HEK293T (cell line): Measurements from ENCODE around the gene PTPRD.

ENCODE experiments used
- CTCF ChIA-PET: fragments of 350-600 bp; formaldehyde crosslinking; extraction: SDS; loops from one replicate; lab custom pipeline; 2021; ENCODE audit warnings: antibody characterized with exemption, inconsistent platforms; lab: Yijun Ruan, JAX
- POLR2A ChIA-PET: fragments of 350-600 bp; formaldehyde crosslinking; extraction: SDS; loops from one replicate; lab custom pipeline; 2020; ENCODE audit warnings: antibody characterized with exemption, inconsistent platforms; lab: Yijun Ruan, JAX
- DNase-seq: peaks from one replicate; pipeline ENCODE4 v3.0.0; 2012; ENCODE audit warnings: mixed read lengths; ENCODE audit errors: extremely low spot score
- ARNT ChIP-seq: fragments of 450-650 bp; IDR thresholded peaks from 2 replicates; pipeline ENCODE4 v1.6.1; 2017; ENCODE audit warnings: mild to moderate bottlenecking
- BHLHE40 ChIP-seq: fragments of 450-650 bp; IDR thresholded peaks from 2 replicates; pipeline ENCODE4 v1.6.1; 2016; ENCODE audit warnings: mild to moderate bottlenecking, moderate library complexity, borderline replicate concordance
- CTBP1 ChIP-seq: fragments of 450-650 bp; IDR thresholded peaks from 2 replicates; pipeline ENCODE4 v1.6.1; 2016; ENCODE audit warnings: borderline replicate concordance
- ELF4 ChIP-seq: fragments of 450-650 bp; IDR thresholded peaks from 2 replicates; pipeline ENCODE4 v1.6.1; 2017; ENCODE audit warnings: antibody characterized with exemption
- FOXA1 ChIP-seq: fragments of 450-650 bp; IDR thresholded peaks from 2 replicates; pipeline ENCODE4 v1.6.1; 2016; ENCODE audit warnings: mild to moderate bottlenecking
- FOXK2 ChIP-seq: fragments of 450-650 bp; IDR thresholded peaks from 2 replicates; pipeline ENCODE4 v1.6.1; 2016; ENCODE audit warnings: mild to moderate bottlenecking
- FOXM1 ChIP-seq: fragments of 450-650 bp; IDR thresholded peaks from 2 replicates; pipeline ENCODE4 v1.6.1; 2017; ENCODE audit warnings: mild to moderate bottlenecking, borderline replicate concordance
- HDGF ChIP-seq: fragments of 450-650 bp; IDR thresholded peaks from 2 replicates; pipeline ENCODE4 v1.6.1; 2017; ENCODE audit warnings: antibody characterized with exemption, borderline replicate concordance
- L3MBTL2 ChIP-seq: fragments of 450-650 bp; conservative IDR thresholded peaks from 2 replicates; pipeline ENCODE4 v1.6.1; 2016; ENCODE audit warnings: mild to moderate bottlenecking
- LEF1 ChIP-seq: fragments of 450-650 bp; IDR thresholded peaks from 2 replicates; pipeline ENCODE4 v1.6.1; 2017; ENCODE audit warnings: mild to moderate bottlenecking, borderline replicate concordance
- NFRKB ChIP-seq: fragments of 450-650 bp; IDR thresholded peaks from 2 replicates; pipeline ENCODE4 v1.6.1; 2016; ENCODE audit warnings: mild to moderate bottlenecking, moderate library complexity
- PKNOX1 ChIP-seq: fragments of 450-650 bp; IDR thresholded peaks from 2 replicates; pipeline ENCODE4 v1.6.1; 2016
- SP1 ChIP-seq: fragments of 450-650 bp; IDR thresholded peaks from 2 replicates; pipeline ENCODE4 v1.6.1; 2017
- SUZ12 ChIP-seq: fragments of 450-650 bp; IDR thresholded peaks from 2 replicates; pipeline ENCODE4 v1.6.1; 2016; ENCODE audit warnings: mild to moderate bottlenecking
- TARDBP ChIP-seq: fragments of 450-650 bp; IDR thresholded peaks from 2 replicates; pipeline ENCODE4 v1.6.1; 2016
- ZNF384 ChIP-seq: fragments of 450-650 bp; IDR thresholded peaks from 2 replicates; pipeline ENCODE4 v1.6.1; 2016

Gene PTPRD

GRCh38 chr9:9538356-9538755 is 1074.4 kb downstream of the PTPRD start:
- DNase-seq, result no peak
- POLR2A ChIA-PET, result no interaction called here

GRCh38 chr9:9536523-9536922 is 1076.3 kb downstream of the PTPRD start:
- ChIA-PET CTCF (no interaction called here), POLR2A (no interaction called here)
- DNase-seq, result no peak
- TF ChIP-seq BHLHE40, result no peak

More at GRCh38 chr9:9538356-9538755, 1074.4 kb downstream of the PTPRD start:
- TF ChIP-seq FOXA1 (no peak), ELF4 (no peak), HDGF (no peak), ARNT (no peak), SP1 (no peak), SUZ12 (no peak), BHLHE40 (no peak), ZNF384 (no peak), NFRKB (no peak), TARDBP (no peak), LEF1 (no peak), FOXK2 (no peak), FOXM1 (no peak), CTBP1 (no peak), L3MBTL2 (no peak)
- CTCF ChIA-PET, result no interaction called here

- CTCF ChIA-PET, result no interaction called here
- TF ChIP-seq FOXK2, result no peak
- no peak for TF ChIP-seq L3MBTL2
- no peak for TF ChIP-seq FOXM1
- no peak for TF ChIP-seq ZNF384
- POLR2A ChIA-PET, result no interaction called here
- no peak for DNase-seq
These were observed 1089.2 kb downstream of the PTPRD start for GRCh38 chr9:9523476-9524139.

- ChIA-PET POLR2A (no interaction called here), CTCF (no interaction called here)
- no peak for DNase-seq
- TF ChIP-seq NFRKB (no peak), CTBP1 (no peak), FOXM1 (no peak), HDGF (no peak), FOXK2 (no peak), SP1 (no peak), ZNF384 (no peak), L3MBTL2 (no peak), ARNT (no peak), TARDBP (no peak), LEF1 (no peak), BHLHE40 (no peak), FOXA1 (no peak), ELF4 (no peak), PKNOX1 (no peak), SUZ12 (no peak)
These were observed 1090.4 kb downstream of the PTPRD start for GRCh38 chr9:9522406-9522805.

- CTCF ChIA-PET, result interaction anchor here (0.6 kb wide), 1 partner anchor 304 kb away, joined by 3 read pairs; no protein-coding TSS in a partner anchor
- no peak for DNase-seq
- POLR2A ChIA-PET, result no interaction called here
- TF ChIP-seq ARNT, result no peak
- no peak for TF ChIP-seq L3MBTL2
- TF ChIP-seq FOXA1, result no peak
- TF ChIP-seq ZNF384, result no peak
- no peak for TF ChIP-seq BHLHE40
These were observed 1091.6 kb downstream of the PTPRD start for GRCh38 chr9:9521033-9521779.

GRCh38 chr9:9504869-9505268 is 1107.9 kb downstream of the PTPRD start:
- DNase-seq, result no peak
- ChIA-PET POLR2A (no interaction called here), CTCF (no interaction called here)
- TF ChIP-seq TARDBP (no peak), FOXM1 (no peak), ELF4 (no peak), FOXK2 (no peak)

- DNase-seq, result no peak
- TF ChIP-seq FOXM1 (no peak), NFRKB (no peak)
- CTCF ChIA-PET, result no interaction called here
- POLR2A ChIA-PET, result no interaction called here
These were observed 1113.3 kb downstream of the PTPRD start for GRCh38 chr9:9499546-9499945.

- DNase-seq, result no peak
- ChIA-PET POLR2A (no interaction called here), CTCF (interaction anchor here (0.6 kb wide), 1 partner anchor 694 kb away, joined by 3 read pairs; no protein-coding TSS in a partner anchor)
- TF ChIP-seq FOXK2 (no peak), SUZ12 (no peak), TARDBP (no peak), SP1 (no peak), HDGF (no peak), FOXA1 (no peak), PKNOX1 (no peak), CTBP1 (no peak), FOXM1 (no peak), BHLHE40 (no peak), ARNT (no peak), NFRKB (no peak), ZNF384 (no peak), L3MBTL2 (no peak)
These were observed 1114.0 kb downstream of the PTPRD start for GRCh38 chr9:9498846-9499245.
